HG03432 (cell line): ENCODE results near the gene RASGRP2.
"Not testable (repeated sequence)": the region's sequence is repeated elsewhere in the genome, so short reads cannot be mapped to it uniquely, and the experiment has no call there.

Experiments
- ATAC-seq: cut with Tn5 transposase; IDR thresholded peaks from one replicate; pipeline ENCODE4 v1.9.1; 2021; ENCODE audit warnings: mild to moderate bottlenecking, moderate library complexity; ENCODE audit not compliant: unreplicated experiment

RASGRP2 gene

DNA sequence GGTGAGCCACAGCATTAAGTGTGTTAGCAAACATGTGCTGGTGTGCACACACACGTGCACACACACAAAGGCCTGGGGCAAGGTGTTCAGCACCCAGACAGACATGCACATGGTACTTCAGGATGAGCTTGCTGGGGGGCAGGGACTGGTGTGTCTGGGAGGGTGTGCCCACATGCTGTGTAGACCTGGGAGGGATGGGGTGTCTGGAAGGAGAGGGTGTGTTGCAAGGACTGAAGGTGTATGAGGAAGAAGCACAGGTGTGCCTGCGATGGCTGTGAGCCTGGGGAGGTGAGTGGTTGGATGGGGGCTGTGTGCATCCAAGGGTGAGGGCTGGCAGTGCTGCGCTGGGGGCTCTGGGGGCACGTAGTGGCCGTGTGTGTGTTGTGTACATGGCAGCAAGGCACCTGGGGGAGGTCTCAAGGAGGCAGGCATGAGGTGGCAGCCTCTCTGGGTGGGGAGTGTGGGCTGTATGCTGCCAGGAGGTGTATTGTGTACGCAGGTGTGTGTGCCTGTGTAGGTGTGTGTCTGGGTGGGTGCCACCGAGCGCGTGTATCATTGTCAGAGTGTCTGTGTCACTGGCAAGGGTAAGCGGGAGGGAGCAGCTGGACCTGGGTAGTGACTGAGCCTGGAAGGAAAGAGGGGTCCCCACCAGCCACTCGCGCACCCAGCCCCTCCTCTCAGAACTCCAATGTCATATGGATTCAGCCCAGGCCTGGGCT lies 23.1 kb downstream of the RASGRP2 start:
- ATAC-seq: no peak

DNA sequence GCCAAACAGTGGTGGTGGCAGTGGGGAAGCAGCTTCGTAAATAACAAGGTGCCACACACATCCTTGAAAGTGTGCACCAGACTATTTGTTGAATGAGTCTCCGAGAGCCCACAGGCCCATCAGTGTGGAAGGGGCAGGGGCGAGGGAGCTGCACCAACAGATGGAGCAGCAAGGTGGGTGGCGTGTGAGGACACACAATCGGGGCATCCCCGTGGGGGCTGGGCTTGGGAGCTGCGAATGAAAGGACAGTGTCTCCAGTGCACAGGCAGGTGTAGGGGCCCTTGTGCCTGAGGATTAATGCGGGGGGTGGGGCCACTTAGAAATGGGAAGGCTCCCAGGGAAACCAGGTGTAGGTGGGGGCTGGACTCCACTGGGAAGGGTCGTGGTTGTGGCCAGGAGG lies 23.8 kb downstream of the RASGRP2 start:
- ATAC-seq: no peak

DNA sequence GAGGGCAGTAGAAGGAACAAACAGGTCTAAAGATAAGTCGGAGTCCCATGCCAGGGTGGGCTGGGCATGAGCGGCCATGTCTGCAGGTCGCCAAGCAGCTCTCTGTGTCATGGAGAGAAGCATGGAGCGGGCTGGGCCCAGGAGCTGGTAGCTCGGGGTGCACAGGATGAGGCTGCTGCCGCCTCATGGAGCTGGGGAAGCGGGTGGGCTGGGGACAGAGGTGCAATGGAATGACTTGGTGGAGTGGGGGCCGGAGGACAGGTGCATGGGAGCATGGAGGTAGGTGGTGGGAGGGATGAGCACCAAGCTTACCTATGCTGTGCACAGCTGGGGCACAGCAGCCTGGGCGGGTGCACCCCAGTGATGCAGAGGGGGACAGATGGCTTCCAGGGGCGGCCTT lies 24.5 kb downstream of the RASGRP2 start:
- ATAC-seq: no peak

DNA sequence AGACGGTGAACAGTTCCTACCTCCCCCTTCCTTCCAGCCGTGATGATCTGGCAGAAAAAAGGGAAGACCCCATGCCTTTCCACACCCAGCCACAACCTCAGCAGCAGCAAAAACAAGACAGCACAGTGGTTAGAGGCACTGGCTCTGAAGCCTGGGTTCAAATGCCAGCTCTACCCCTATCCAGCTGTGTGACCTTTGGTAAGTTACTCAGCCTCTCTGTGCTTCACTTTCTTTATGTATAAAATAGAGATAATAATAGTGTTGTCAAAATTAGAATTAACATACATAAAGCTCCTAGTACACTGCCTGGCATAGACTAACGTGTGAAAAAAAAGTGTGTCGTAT lies 25.2 kb downstream of the RASGRP2 start:
- ATAC-seq: no peak

DNA sequence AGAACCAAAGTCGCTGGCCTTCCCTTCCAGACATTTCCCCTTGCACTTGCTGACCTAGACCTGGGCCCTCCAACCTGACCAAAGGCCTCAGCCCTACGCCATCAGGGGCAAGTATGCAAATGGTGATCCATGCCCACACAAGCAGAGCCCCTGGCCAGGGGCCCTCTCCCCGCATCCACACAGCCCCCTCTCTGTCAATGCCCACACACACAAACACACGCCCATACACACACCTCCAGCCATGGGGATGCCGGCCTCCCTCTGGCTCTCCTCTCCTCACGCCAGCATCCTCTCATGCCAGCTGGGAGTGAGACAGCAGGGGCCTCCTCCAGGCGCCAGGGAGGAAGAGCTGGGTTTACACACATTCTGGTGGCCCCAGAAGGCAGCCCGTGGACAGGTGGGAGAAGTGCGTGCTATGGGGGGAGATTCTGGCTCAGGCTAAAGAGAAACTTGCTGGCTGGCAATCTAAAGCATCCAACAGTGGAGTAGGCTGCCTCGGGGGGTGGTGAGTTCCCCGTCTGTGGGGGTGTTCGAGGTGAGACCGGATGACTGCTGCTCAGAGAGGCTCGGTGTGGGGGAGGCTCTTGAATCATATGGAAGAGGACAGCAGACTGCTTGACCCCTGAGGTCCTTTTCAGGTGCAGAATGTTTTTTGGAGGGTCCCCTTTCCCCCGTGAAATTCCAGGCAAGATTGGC lies 25.7 kb downstream of the RASGRP2 start:
- no peak for ATAC-seq

DNA sequence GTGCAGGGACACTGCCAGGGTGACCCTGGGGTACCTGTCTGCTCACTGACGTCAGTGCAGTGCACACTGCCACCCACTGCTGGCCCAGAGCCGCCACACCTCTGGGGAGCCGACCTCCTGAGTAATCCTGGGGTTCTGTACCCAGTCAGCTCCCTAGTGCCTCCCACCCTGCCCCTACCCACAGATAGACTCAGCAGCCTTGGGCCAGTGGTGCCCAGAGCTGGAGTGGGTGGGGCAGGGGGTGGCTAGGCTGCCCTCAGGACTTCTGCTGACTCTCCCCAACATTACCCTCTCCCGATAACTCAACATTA lies 26.7 kb downstream of the RASGRP2 start:
- ATAC-seq: no peak

DNA sequence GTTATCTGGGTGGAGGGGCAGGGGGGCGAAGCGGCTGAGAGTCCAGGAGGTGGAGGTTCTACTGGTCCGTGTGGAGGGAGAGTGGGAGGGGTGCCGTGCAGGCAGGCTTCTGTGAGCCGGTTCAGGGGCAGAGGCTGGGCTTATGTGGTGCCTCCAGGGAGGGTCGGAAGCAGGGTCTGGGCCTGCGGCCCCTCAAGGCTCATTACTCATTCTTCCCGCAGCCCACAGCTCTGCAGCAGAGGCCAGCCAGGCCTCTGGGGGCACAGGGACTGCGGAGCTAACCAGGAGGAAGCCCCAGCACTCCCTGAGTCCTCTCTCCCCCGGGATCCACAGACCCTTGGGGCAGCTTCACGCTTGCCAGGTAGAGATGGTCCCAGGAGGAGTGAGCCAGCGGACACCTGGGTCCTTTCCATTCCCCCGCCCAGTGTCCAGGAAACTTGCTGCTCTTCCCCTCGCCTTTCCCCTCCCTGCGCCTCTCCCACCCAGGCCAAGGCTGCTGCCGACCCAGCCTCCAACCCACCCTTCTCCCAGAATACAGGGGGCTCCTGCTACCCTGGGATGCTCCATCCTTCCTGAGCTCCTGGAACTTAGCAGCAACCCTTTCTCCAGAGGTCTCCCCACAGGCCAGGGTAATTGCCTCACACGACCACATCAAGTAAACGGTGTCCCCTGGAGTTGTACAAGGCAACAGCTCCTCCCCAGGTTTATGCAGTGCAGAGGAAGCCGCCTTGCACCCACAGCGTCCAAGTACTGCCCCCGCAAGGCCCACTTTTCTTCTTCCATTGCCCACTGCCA lies 27.3 kb downstream of the RASGRP2 start:
- no peak for ATAC-seq

DNA sequence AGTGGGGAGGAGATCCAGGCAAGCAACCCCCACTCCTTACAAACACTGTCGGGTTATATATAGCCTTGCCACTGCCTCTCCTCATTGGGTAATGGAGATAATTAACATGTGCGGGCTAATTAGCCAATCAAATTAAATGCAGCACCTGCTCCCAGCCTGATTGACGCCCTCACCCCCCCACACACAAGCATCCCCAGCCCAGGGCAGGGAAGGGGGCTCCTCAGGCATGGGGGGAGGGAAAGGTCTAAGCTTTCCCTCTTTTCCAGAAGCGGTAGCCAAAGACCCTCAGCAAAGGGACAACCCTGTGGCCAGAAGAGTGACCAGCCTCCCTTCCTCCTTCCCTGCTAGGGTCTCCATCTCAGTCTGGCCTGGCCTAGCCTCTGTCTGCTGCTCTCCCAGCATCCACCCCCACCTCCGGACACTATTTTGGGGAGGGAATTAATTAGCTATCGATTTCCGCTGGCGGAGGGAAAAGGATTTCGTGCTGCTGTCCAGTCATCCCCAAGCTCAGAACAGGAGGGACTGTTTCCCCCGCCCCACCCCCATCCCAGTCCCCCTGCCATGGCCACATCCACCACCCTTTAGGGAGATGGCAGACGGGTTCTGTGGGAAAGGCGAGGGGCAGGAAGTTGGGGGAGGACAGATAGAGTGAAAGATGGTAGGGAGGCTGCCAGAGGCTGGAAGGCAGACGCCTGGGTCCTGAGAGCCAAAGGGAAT lies 28.0 kb downstream of the RASGRP2 start:
- no peak for ATAC-seq

DNA sequence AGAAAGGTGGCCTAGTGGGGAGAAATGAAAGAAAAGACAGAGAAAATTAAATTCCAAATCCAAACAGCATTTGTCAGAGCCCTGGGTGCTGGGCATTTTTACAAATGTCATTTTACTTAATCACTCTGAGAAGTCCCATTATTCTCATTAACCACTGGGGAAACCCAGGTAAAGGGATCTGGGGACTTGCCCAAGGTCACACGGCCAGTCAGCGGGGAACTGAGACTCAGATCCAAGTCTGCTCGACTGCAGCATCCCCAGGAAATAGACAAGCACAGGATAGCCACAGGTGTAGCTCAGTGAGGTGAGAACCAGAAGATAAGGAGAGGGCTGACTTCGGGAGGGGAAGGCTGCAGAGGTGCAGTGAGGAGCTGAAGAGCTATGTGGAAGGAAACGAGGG lies 28.8 kb downstream of the RASGRP2 start:
- ATAC-seq: no peak

DNA sequence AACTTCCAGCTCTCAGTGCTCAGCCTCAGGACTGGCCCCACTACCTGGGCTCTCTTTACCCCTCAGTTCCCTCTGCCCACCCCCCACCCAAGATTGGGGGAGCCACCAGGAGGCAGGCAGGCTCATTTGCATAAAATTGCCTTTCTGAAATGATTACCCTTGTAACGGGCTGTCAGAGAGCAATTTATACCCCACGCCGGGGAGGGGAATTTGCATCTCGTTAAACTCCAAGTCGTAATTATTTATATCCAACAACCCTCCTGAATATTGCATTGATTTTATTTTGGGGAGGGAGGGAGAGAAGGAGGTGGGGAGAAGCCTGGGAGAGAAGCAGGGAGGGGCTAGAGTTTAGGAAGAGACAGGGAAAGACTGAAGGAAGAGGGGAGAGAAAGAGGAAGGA lies 29.3 kb downstream of the RASGRP2 start:
- no peak for ATAC-seq

DNA sequence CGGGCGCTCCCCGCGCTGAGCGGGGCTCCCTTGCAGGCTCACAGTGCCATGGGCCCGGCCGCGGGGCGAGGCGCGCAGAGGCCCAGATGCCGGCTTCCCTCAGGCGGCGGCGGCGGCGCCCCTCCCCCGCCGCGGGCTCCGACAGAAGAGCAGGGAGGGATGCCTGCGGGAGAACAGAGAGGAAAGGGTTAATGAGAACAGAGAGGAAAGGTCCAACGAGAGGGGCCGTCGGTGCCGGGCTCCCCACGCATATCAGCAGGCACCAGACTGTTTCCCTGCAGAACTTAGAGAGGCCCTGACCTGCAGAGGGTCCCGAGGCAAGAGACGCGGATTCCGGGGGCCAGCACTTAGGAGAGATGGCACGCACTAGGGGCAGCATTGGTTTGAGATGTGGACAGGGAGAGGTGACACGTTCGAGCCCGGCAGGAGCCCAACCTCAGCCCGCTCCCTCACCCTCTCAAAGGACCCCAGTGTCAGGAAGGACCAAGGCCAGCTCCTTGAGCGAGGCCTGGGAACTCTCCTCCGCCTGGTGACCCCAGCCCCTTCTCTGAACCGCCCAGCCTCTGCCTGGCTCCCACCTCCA lies 30.1 kb downstream of the RASGRP2 start:
- ATAC-seq: no peak

DNA sequence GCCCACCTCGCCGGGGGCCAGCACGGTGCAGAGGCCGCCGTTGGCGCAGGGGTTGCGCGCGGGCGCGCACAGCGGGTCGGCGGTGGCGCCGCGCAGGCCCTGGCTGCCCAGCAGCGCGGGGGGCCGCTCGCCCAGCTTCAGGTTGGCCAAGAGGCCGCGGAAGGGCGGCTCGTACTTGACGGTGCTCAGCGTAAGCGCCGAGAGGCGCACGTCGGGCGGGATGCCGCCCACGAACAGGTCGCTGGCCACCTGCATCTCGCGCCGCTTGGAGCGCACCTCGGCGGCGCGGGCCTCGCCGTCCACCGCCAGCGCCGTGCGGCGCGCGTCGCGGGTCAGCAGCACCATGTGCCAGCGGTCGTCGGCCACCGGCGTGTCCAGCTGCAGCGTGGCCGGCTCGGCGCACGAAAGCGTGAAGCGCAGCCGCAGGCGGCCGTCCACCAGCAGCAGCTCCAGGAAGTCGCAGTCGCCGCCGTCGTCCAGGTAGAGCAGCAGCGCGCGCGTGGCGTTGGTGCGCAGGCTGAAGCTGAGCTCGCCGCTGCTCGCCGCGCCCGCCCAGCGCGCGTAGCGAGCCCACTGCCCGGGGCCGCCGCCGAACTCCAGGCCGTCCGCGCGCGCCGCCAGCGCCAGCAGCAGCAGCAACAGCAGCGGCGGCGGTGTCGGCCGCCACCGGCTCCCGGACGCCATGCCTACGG lies 30.8 kb downstream of the RASGRP2 start:
- no peak for ATAC-seq

DNA sequence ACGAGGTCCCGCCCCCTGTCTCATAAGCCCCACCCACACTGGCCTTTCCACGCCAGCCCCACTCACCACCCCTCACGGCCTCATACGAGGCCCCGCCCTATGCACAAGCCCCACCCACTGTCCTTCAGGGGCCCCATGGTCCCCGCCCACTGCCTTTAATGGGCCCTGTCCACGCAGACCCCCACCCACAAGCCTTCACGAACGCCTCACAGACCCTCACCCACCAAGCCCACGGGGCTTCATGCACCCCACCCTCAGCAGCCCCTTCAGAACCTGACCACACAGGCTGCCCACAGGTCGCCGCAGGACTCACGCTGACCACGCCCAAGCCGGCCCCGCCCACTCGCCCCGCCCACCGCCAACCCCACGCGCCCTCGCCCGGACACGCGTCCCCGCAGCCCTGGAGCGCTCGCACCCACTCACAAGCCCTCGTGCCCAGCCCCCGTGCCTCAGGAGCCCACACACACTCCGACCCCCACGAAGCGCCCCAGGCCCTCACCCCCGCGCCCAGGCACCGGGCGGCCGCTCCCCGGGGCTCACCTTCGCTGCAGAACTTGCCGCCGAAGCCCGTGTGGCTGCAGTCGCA lies 31.4 kb downstream of the RASGRP2 start:
- ATAC-seq: no peak

DNA sequence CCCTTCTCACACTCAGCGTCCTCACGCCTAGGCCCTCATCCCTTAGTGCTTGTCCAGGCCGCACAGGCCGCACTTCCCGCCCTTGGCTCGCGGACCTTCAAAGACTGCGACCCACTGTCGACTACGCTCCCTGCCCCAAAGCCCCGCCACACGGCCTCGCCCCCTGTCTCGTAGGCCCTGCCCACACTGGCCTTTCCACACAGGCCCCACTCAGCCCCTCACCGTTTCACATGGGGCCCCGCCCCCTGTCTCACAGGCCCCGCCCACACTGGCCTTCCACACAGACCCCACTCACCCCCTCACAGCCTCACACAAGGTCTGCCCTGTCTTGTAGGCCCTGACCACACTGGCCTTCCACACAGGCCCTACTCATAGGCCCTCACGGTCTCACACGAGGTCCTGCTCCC lies 32.0 kb downstream of the RASGRP2 start:
- no peak for ATAC-seq

DNA sequence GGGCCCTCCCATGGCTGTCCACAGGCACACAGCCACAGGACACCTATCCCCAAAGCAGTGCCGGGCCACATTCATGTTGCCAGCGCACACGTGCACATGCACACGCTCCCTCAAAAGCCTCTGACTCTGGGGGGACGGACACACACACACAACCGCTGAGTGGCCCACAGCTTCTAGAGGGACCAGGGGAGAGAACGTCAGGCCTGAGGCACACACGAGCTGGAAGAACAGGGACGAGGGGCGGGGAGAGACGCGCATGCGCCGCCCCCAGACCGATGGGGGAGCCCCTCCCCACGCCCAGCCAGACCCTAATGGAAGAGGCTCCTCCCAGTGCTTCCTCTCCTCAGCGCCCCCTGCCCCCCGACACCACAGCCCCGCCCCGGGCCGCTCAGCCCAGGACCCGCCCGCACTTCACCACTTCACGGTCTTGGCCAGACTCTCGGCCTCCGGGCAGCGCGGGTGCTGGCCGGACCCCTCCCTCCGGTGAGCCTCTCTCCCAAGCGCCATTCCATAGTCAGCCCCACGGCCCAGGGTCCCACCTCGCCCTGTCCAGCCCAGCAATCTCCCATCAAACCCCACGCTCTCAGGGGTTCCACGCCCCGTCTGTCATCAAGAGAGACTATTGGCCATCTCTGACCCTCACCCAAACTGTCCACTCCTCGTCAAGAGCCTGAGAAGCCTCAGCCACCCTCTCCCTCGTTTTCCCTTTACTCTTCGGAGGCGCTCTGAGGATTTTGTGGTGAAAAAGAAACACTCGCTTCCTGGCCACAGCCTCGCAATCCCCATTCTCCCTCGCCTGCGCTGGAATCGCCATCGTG lies 32.6 kb downstream of the RASGRP2 start:
- ATAC-seq: no peak

DNA sequence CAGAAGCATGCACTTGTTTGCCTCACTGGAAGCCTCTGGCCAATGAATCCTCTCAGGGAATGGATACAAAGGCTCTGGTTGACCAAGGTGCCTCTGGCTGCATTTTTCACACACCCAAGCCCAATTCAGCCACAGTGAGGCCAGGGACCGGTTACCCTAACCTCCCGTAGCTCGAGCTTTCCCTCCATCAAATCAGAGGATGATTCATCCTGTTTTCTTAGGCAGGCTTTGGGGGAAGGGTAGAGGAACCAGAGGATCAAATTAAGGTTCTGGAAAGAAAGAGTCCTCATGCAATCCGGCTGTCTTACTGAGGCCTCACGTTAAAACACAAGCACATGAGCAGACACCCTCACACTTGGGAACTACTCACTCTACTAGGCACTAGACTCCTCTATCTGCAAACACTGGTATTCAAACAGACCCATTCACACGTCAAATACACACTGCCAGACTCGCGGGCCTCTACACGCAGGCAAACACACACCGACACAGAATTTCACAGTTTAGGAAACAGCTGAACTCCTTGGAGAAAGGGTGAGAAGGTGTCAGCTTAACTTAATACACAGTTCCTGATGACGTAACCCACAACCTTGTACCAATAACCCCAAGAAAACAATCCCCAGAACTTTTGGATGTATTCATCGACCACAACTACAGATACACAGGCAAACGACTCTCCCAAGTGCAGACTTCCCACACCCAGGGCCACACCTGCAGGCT lies 33.4 kb downstream of the RASGRP2 start:
- ATAC-seq: no peak

DNA sequence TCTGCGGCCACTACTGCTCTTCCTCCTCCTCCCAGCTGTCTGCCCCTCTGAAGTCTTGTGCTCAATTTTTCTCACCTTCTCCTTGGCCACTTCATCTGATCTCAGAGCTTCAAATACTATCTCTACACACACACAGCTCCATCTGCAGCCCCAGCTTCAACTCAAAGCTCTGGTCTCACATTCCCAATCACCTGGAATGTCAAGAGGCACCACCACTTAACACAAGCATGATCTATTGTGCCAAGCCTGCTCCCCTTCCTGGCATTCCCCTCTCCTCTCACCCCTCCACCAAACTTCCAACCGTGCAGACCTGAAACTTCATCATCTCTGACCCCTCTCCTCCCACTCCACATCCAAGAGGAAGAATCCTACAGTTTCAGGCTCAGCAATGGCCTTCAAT lies 38.4 kb downstream of the RASGRP2 start:
- ATAC-seq: no peak

DNA sequence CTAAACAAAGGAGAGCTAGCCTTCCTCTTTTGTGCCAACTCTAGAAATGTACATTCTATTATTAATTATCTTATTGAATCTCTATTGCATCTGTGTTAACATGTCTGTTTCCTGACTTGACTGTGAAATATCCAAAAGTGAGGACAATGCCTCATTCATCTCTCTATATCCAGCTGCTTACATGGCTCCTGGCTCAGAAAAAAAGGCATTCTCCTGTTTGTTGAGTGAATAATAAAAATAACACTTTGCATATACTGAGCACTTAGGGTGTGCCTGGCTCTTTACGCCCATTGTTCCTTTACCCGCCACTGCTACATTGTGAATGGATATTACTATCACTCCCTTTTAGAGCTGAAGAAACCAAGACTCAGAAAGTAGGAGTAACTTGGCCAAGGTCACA lies 40.9 kb downstream of the RASGRP2 start:
- no peak for ATAC-seq

DNA sequence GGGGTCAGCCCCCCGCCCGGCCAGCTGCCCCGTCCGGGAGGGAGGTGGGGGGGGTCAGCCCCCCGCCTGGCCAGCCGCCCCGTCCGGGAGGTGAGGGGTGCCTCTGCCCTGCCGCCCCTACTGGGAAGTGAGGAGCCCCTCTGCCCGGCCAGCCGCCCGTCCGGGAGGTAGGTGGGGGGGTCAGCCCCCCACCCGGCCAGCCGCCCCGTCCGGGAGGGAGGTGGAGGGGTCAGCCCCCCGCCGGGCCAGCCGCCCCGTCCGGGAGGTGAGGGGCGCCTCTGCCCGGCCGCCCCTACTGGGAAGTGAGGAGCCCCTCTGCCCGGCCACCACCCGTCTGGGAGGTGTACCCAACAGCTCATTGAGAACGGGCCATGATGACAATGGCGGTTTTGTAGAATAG lies 42.0 kb downstream of the RASGRP2 start:
- not testable (repeated sequence) for ATAC-seq
